HG03097 (cell line): ENCODE measurements around the gene PROSER3.

ENCODE experiments used
- ATAC-seq: cut with Tn5 transposase; IDR thresholded peaks from one replicate; pipeline ENCODE4 v1.9.1; 2021; ENCODE audit not compliant: unreplicated experiment, low FRiP score

The PROSER3 gene

DNA sequence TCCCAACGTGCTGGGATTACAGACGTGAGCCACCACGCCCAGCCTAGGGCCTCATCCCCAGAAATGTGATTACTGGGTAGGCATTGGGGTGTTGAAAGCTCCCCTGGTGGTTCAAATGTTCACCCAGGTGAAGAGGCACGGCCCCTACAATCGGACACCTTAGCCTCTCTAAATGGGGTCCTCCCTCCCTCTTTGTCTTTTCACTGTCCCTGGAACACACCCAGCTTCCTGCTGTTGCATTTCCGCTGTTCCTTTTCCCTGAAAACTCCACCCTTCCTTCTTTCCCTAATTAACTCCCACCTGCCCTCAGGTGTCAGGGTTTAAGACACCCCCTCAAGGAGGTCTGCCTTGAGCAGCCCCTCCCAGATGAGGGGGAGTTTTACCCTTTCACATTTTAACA, 58.3 kb downstream of the PROSER3 start:
- ATAC-seq = no peak

DNA sequence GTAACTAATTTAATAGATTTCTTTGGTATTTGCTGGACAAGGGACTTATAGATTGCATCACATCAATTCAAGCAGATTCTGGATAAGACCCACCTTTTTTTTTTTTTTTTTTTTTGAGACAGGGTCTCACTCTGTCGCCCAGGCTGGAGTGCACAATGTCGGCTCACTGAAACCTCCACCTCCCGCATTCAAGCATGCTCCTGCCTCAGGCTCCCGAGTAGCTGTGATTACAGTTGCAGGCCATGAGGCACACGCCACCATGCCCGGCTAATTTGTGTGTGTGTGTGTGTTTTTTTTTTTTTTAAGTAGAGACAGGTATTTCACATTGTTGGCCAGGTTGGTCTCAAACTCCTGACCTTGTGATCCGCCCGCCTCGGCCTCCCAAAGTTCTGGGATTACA, 58.9 kb downstream of the PROSER3 start:
- no peak for ATAC-seq

DNA sequence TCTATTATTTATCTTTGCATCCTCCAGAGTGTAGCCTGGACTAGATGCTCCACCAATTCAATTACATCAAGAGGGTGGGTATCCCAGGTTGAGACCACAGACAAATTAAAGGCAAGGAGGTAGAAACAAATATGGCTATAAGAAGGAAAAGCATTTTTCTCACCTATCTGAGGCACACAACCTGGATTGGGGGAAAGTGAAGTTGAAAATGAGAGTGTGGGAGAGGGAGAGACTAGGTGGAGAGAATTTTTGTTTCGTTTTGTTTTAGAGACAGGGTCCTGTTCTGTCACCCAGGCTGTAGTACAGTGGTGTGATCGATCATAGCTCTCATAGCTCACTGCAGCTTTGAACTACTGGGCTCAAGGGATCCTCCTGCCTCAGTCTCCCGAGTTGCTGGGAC, 60.5 kb downstream of the PROSER3 start:
- ATAC-seq = no peak
